Astrocyte (in vitro differentiated cells and primary cell): ENCODE measurements around the gene TLL1. TPM values are rescaled to one million over a fixed set of nuclear protein-coding genes. Genes with fewer than 3 reads are reported as not detected.

Experiments
- DNase-seq: peaks from one replicate; pipeline ENCODE4 v3.0.0-alpha.2; 2010; ENCODE audit warnings: low read depth
- FAIRE-seq: peaks from 2 replicates; lab custom pipeline; 2011; peaks lifted over from hg19 to GRCh38; lab: Jason Lieb, UNC
- H2AFZ ChIP-seq: 2 replicates; pipeline ENCODE4 v1.6.0; 2012; ENCODE audit warnings: low read depth, low read length, inconsistent platforms
- H3K27ac ChIP-seq: 2 replicates; pipeline ENCODE4 v1.5.1; 2011; ENCODE audit warnings: low read depth, low read length, inconsistent platforms
- H3K27me3 ChIP-seq: 2 replicates; pipeline ENCODE4 v1.6.0; 2011; ENCODE audit warnings: low read length, inconsistent platforms; ENCODE audit not compliant: insufficient read depth
- H3K36me3 ChIP-seq: 2 replicates; pipeline ENCODE4 v1.5.1; 2011; ENCODE audit warnings: low read length, inconsistent platforms; ENCODE audit not compliant: insufficient read depth
- H3K4me1 ChIP-seq: 2 replicates; pipeline ENCODE4 v1.5.1; 2011; ENCODE audit warnings: low read length, inconsistent platforms; ENCODE audit not compliant: insufficient read depth
- H3K4me2 ChIP-seq: 2 replicates; pipeline ENCODE4 v1.6.0; 2012; ENCODE audit warnings: low read length, inconsistent platforms
- H3K4me3 ChIP-seq: 2 replicates; pipeline ENCODE4 v1.5.1; 2011; ENCODE audit warnings: low read depth, mild to moderate bottlenecking, low read length, inconsistent platforms; ENCODE audit not compliant: insufficient read depth
- H3K79me2 ChIP-seq: 2 replicates; pipeline ENCODE4 v1.6.0; 2012; ENCODE audit warnings: mild to moderate bottlenecking, low read length, inconsistent platforms; ENCODE audit not compliant: insufficient read depth
- H3K9ac ChIP-seq: 2 replicates; pipeline ENCODE4 v1.6.0; 2012; ENCODE audit warnings: mild to moderate bottlenecking, low read length, inconsistent platforms
- H3K9me3 ChIP-seq: 2 replicates; pipeline ENCODE4 v1.5.1; 2012; ENCODE audit warnings: low read depth, mild to moderate bottlenecking, low read length, inconsistent platforms; ENCODE audit not compliant: insufficient read depth
- H4K20me1 ChIP-seq: 2 replicates; pipeline ENCODE4 v1.6.0; 2012; ENCODE audit warnings: low read length, inconsistent platforms; ENCODE audit not compliant: insufficient read depth
- H3K27ac Mint-ChIP-seq: one replicate; pipeline ENCODE4 v1.8.0; 2021; ENCODE audit warnings: mild to moderate bottlenecking, mixed read lengths; ENCODE audit not compliant: unreplicated experiment
- H3K27me3 Mint-ChIP-seq: one replicate; pipeline ENCODE4 v1.8.0; 2021; ENCODE audit warnings: low read depth, mixed read lengths; ENCODE audit not compliant: unreplicated experiment
- H3K36me3 Mint-ChIP-seq: one replicate; pipeline ENCODE4 v1.8.0; 2021; ENCODE audit warnings: low read depth, mixed read lengths; ENCODE audit not compliant: unreplicated experiment
- H3K4me1 Mint-ChIP-seq: one replicate; pipeline ENCODE4 v1.8.0; 2021; ENCODE audit warnings: low read depth, mixed read lengths; ENCODE audit not compliant: unreplicated experiment
- H3K4me3 Mint-ChIP-seq: one replicate; pipeline ENCODE4 v1.8.0; 2021; ENCODE audit warnings: mild to moderate bottlenecking, moderate library complexity, mixed read lengths; ENCODE audit not compliant: unreplicated experiment
- H3K9me3 Mint-ChIP-seq: one replicate; pipeline ENCODE4 v1.8.0; 2021; ENCODE audit warnings: mild to moderate bottlenecking, mixed read lengths; ENCODE audit not compliant: unreplicated experiment
- EZH2 ChIP-seq: IDR thresholded peaks from 2 replicates; pipeline ENCODE4 v1.6.1; 2012; ENCODE audit warnings: mild to moderate bottlenecking, low read length, inconsistent platforms; ENCODE audit not compliant: insufficient read depth
- total RNA-seq: library from RNA; stranded (reverse); gene quantifications from 2 replicates; pipeline ENCODE4 v1.2.1, GENCODE V29; 2021
- TF ChIP-seq, protein P1 (sequence below): IDR thresholded peaks from 2 replicates; pipeline ENCODE4 v1.5.1; 2011; ENCODE audit warnings: low read depth, mild to moderate bottlenecking, inconsistent platforms, low read length, moderate library complexity; ENCODE audit not compliant: insufficient read depth

TLL1 gene
- total RNA-seq, 1 donor from 2014 or later: 2.7 TPM

DNA sequence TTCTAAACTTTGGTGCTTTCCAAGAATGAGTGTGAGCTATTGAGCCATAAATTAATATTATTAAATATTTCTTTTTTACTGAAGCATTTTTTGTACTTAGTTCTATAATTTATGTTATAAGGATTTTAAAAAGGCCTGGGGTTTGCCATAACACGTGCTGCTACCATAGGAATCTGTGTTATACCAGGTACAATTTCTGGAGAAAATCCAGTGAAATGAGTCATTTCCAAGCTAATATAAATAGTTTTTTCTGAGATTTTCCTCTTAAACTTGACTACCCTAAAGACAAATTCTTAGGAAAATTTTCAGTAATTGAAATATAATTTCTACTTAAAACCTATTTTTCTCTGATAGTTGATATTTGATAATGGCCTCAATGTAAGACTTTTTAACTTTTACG lies 130.8 kb downstream of the TLL1 start:
- Histone ChIP-seq H3K4me1 (no peaks in the 10 kb centered on the region), H3K9me3 (no peaks in the 10 kb centered on the region), H2AFZ (no peak overlapping the region), H3K9ac (no peak overlapping the region), H4K20me1 (no peaks in the 10 kb centered on the region), H3K27me3 (no peaks in the 10 kb centered on the region), H3K27ac (no peak overlapping the region), H3K79me2 (no peaks in the 10 kb centered on the region), H3K36me3 (no peaks in the 10 kb centered on the region), H3K4me3 (no peak overlapping the region), H3K4me2 (no peak overlapping the region)
- no peaks in the 10 kb centered on the region for H3K4me1 Mint-ChIP-seq
- FAIRE-seq (no peak), DNase-seq (no peak)
- no peaks in the 10 kb centered on the region for H3K27me3 Mint-ChIP-seq
- TF ChIP-seq EZH2: no peak
- TF ChIP-seq, protein P1, sequence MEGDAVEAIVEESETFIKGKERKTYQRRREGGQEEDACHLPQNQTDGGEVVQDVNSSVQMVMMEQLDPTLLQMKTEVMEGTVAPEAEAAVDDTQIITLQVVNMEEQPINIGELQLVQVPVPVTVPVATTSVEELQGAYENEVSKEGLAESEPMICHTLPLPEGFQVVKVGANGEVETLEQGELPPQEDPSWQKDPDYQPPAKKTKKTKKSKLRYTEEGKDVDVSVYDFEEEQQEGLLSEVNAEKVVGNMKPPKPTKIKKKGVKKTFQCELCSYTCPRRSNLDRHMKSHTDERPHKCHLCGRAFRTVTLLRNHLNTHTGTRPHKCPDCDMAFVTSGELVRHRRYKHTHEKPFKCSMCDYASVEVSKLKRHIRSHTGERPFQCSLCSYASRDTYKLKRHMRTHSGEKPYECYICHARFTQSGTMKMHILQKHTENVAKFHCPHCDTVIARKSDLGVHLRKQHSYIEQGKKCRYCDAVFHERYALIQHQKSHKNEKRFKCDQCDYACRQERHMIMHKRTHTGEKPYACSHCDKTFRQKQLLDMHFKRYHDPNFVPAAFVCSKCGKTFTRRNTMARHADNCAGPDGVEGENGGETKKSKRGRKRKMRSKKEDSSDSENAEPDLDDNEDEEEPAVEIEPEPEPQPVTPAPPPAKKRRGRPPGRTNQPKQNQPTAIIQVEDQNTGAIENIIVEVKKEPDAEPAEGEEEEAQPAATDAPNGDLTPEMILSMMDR: no peak
- no peaks in the 10 kb centered on the region for H3K36me3 Mint-ChIP-seq
- H3K9me3 Mint-ChIP-seq: no peaks in the 10 kb centered on the region
- no peak overlapping the region for H3K27ac Mint-ChIP-seq
- H3K4me3 Mint-ChIP-seq: no peak overlapping the region

DNA sequence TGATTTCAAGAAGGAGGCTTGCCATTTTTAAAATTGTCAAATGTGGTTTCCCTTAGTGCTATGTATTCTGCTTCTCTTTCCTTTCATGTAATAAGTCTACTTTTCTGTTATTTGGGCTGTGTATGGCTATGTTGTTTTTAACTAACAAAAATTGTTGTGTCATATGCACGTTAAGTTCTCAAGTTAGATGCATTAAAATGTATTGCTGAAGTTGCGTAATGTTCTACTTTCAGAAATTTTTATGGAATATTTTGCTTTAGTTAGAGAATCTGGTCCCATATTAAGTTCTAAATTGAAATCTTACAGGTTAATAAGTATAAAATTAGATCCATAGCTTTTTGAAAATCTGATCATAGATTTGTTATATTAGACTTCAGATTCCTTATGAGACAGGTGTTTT lies 133.2 kb downstream of the TLL1 start:
- FAIRE-seq: no peak
- no peaks in the 10 kb centered on the region for H3K4me1 Mint-ChIP-seq
- no peaks in the 10 kb centered on the region for H3K36me3 ChIP-seq
- H2AFZ ChIP-seq: no peak overlapping the region
- TF ChIP-seq EZH2: no peak
- TF ChIP-seq, protein P1: no peak
- H3K27ac ChIP-seq: no peak overlapping the region
- no peak overlapping the region for H3K4me3 Mint-ChIP-seq
- no peaks in the 10 kb centered on the region for H3K9me3 ChIP-seq
- H3K27me3 Mint-ChIP-seq: peaks cover 2% of the 10 kb centered on the region
- no peak overlapping the region for H3K9ac ChIP-seq
- no peaks in the 10 kb centered on the region for H3K4me1 ChIP-seq
- no peaks in the 10 kb centered on the region for H3K79me2 ChIP-seq
- no peaks in the 10 kb centered on the region for H4K20me1 ChIP-seq
- H3K4me3 ChIP-seq: no peak overlapping the region
- H3K36me3 Mint-ChIP-seq: no peaks in the 10 kb centered on the region
- no peaks in the 10 kb centered on the region for H3K27me3 ChIP-seq
- H3K4me2 ChIP-seq: no peak overlapping the region
- DNase-seq: no peak
- H3K27ac Mint-ChIP-seq: no peak overlapping the region
- H3K9me3 Mint-ChIP-seq: peaks cover 4% of the 10 kb centered on the region

DNA sequence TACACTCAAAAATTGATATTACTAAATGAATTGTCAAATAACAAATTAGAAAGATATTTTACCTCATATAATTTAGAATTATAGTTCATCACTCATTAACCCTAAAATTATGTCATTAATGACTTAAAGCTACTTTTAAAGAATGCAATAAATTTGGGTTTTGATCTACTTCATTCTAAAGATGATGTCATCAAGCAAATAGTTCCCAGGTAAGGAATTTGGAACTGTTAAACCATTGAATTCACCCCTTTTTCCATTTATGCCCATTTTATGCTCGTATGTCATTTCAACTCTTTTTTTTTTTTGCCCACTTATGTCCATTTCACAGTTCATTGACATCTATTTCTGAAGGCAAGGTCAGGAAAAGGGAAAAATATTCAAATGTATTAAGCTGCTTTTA lies 135.5 kb downstream of the TLL1 start:
- peaks cover 14% of the 10 kb centered on the region for H3K4me1 Mint-ChIP-seq
- Histone ChIP-seq H3K36me3 (no peaks in the 10 kb centered on the region), H3K27me3 (no peaks in the 10 kb centered on the region), H3K4me3 (no peak overlapping the region), H3K79me2 (no peaks in the 10 kb centered on the region), H3K9ac (no peak overlapping the region), H3K9me3 (no peaks in the 10 kb centered on the region), H2AFZ (no peak overlapping the region), H4K20me1 (no peaks in the 10 kb centered on the region), H3K27ac (no peak overlapping the region), H3K4me2 (no peak overlapping the region), H3K4me1 (no peaks in the 10 kb centered on the region)
- peaks cover 9% of the 10 kb centered on the region for H3K9me3 Mint-ChIP-seq
- peaks cover 2% of the 10 kb centered on the region for H3K27me3 Mint-ChIP-seq
- H3K4me3 Mint-ChIP-seq: no peak overlapping the region
- no peak for TF ChIP-seq EZH2
- TF ChIP-seq, protein P1: no peak
- H3K27ac Mint-ChIP-seq: no peak overlapping the region
- H3K36me3 Mint-ChIP-seq: no peaks in the 10 kb centered on the region
- DNase-seq: no peak
- FAIRE-seq: no peak
